H1 (cell line): ENCODE data around the gene AANAT. TPM values are rescaled to one million over a fixed set of nuclear protein-coding genes. Genes with fewer than 3 reads are reported as not detected.

Source experiments
- CTCF ChIA-PET: fragments of 300-600 bp; sonication (Branson Sonifier 250); formaldehyde crosslinking; loops from one replicate; lab custom pipeline; 2021; ENCODE audit not compliant: partially characterized antibody; lab: Charles Lee
- POLR2A ChIA-PET: fragments of 300-600 bp; sonication (Branson Sonifier 250); formaldehyde crosslinking; loops from one replicate; lab custom pipeline; 2021; ENCODE audit warnings: inconsistent platforms; ENCODE audit not compliant: partially characterized antibody; lab: Charles Lee
- DNase-seq, 2 experiments: peaks; one replicate each; pipeline versions ENCODE4 v3.0.0 to v3.0.0-alpha.2; 2010 to 2022; ENCODE audit warnings: low spot score in 2 of 2, low read depth in 1 of 2, mixed read lengths in 1 of 2
- FAIRE-seq: peaks from 2 replicates; lab custom pipeline; 2011; peaks lifted over from hg19 to GRCh38; lab: Jason Lieb, UNC
- H2AFZ ChIP-seq: 2 replicates; pipeline ENCODE4 v1.8.1; 2012; ENCODE audit warnings: low read length, inconsistent platforms
- H2AK5ac ChIP-seq: 2 replicates; pipeline ENCODE4 v1.6.1; 2013; ENCODE audit warnings: low read depth, low read length
- H2BK120ac ChIP-seq: replicated peaks from 2 replicates; pipeline ENCODE3; 2013; ENCODE audit warnings: low read depth, low read length, inconsistent platforms
- H2BK12ac ChIP-seq: 2 replicates; pipeline ENCODE4 v1.6.1; 2013; ENCODE audit warnings: low read depth, low read length
- H2BK15ac ChIP-seq: 2 replicates; pipeline ENCODE4 v1.6.1; 2013; ENCODE audit warnings: low read length
- H2BK20ac ChIP-seq: 2 replicates; pipeline ENCODE4 v1.6.1; 2013; ENCODE audit warnings: low read length
- H2BK5ac ChIP-seq: 2 replicates; pipeline ENCODE4 v1.6.1; 2013; ENCODE audit warnings: low read depth, low read length
- H3K14ac ChIP-seq: 2 replicates; pipeline ENCODE4 v1.6.1; 2013; ENCODE audit warnings: inconsistent platforms; ENCODE audit not compliant: insufficient read length
- H3K18ac ChIP-seq: 2 replicates; pipeline ENCODE4 v1.6.1; 2013; ENCODE audit warnings: low read length; ENCODE audit errors: extremely low read depth
- H3K23ac ChIP-seq: 2 replicates; pipeline ENCODE4 v1.6.1; 2013; ENCODE audit warnings: inconsistent platforms; ENCODE audit not compliant: insufficient read length
- H3K23me2 ChIP-seq: 2 replicates; pipeline ENCODE4 v1.6.1; 2013; ENCODE audit warnings: low read depth, low read length
- H3K27ac ChIP-seq: 2 replicates; pipeline ENCODE4 v1.6.1; 2011; ENCODE audit warnings: low read depth, low read length, inconsistent platforms
- H3K27me3 ChIP-seq, 4 experiments: replicated peaks in 1 of 4; 1 replicate in 1 of 4; 2 replicates in 3 of 4; pipeline versions ENCODE4 v1.6.1 to v1.8.1; 2011 to 2013; ENCODE audit warnings: low read length in 3 of 4, mild to moderate bottlenecking in 3 of 4, inconsistent platforms in 2 of 4, mixed read lengths in 2 of 4, moderate library complexity in 1 of 4; ENCODE audit not compliant: control insufficient read depth in 3 of 4, insufficient read depth in 3 of 4; ENCODE audit errors: extremely low read depth in 1 of 4
- H3K36me3 ChIP-seq, 4 experiments: 2 replicates each; pipeline versions ENCODE4 v1.6.1 to v1.8.1; 2011 to 2013; ENCODE audit warnings: mild to moderate bottlenecking in 4 of 4, low read length in 3 of 4, moderate library complexity in 2 of 4, control low read depth in 1 of 4, inconsistent platforms in 1 of 4; ENCODE audit not compliant: insufficient read depth in 4 of 4, control insufficient read depth in 2 of 4
- H3K4ac ChIP-seq: replicated peaks from 2 replicates; pipeline ENCODE3; 2013; ENCODE audit warnings: low read length, low read depth, mixed read lengths, inconsistent platforms; ENCODE audit not compliant: insufficient read length
- H3K4me1 ChIP-seq, 4 experiments: replicated peaks in 1 of 4; 1 replicate in 1 of 4; 2 replicates in 3 of 4; pipeline versions ENCODE4 v1.6.1 to v1.8.1; 2011 to 2013; ENCODE audit warnings: low read length in 3 of 4, inconsistent platforms in 2 of 4, mixed read lengths in 1 of 4; ENCODE audit not compliant: insufficient read depth in 4 of 4, control insufficient read depth in 3 of 4
- H3K4me2 ChIP-seq, 2 experiments: 2 replicates each; pipeline versions ENCODE4 v1.6.1 to v1.8.1; 2011 to 2013; ENCODE audit warnings: low read depth in 2 of 2, low read length in 2 of 2, control low read depth in 1 of 2, inconsistent platforms in 1 of 2, mild to moderate bottlenecking in 1 of 2; ENCODE audit not compliant: insufficient read depth in 1 of 2
- H3K4me3 ChIP-seq, 4 experiments: fragments of 200-600, 300-600 bp in 1 of 4; sonication (generic), shearing (Covaris generic), sonication (Bioruptor Twin) in 1 of 4; 2 replicates each; pipeline versions ENCODE4 v1.5.1 to v1.8.1; 2011 to 2016; ENCODE audit warnings: low read length in 4 of 4, low read depth in 3 of 4, control low read depth in 2 of 4, inconsistent platforms in 2 of 4, mild to moderate bottlenecking in 2 of 4, mixed read lengths in 1 of 4, moderate library complexity in 1 of 4; ENCODE audit not compliant: insufficient read depth in 2 of 4; ENCODE audit errors: extremely low read depth in 1 of 4
- H3K56ac ChIP-seq: replicated peaks from 2 replicates; pipeline ENCODE3; 2013; ENCODE audit warnings: low read depth, mild to moderate bottlenecking, mixed read lengths, low read length, inconsistent platforms; ENCODE audit not compliant: insufficient read length
- H3K79me1 ChIP-seq: 2 replicates; pipeline ENCODE4 v1.6.1; 2013; ENCODE audit warnings: low read depth, low read length, control low read depth
- H3K79me2 ChIP-seq, 2 experiments: 2 replicates each; pipeline versions ENCODE4 v1.6.1 to v1.8.1; 2012 to 2013; ENCODE audit warnings: low read length in 2 of 2, mild to moderate bottlenecking in 2 of 2, inconsistent platforms in 1 of 2; ENCODE audit not compliant: insufficient read depth in 2 of 2, control insufficient read depth in 1 of 2
- H3K9ac ChIP-seq, 4 experiments: replicated peaks in 1 of 4; 1 replicate in 1 of 4; 2 replicates in 3 of 4; pipeline versions ENCODE4 v1.6.1 to v1.8.1; 2011 to 2013; ENCODE audit warnings: low read depth in 3 of 4, low read length in 3 of 4, control low read depth in 2 of 4, mild to moderate bottlenecking in 2 of 4, moderate library complexity in 2 of 4, inconsistent platforms in 1 of 4; ENCODE audit errors: extremely low read depth in 1 of 4
- H3K9me3 ChIP-seq, 2 experiments: 2 replicates each; pipeline versions ENCODE4 v1.6.1 to v1.8.1; 2012 to 2013; ENCODE audit warnings: mild to moderate bottlenecking in 2 of 2, moderate library complexity in 2 of 2, control low read depth in 1 of 2, inconsistent platforms in 1 of 2, low read depth in 1 of 2, low read length in 1 of 2, mixed read lengths in 1 of 2; ENCODE audit not compliant: insufficient read depth in 2 of 2
- H4K20me1 ChIP-seq, 2 experiments: replicated peaks in 1 of 2; 2 replicates each; pipeline versions ENCODE3 to v1.8.1; 2011 to 2013; ENCODE audit warnings: inconsistent platforms in 2 of 2, low read length in 2 of 2, mild to moderate bottlenecking in 1 of 2; ENCODE audit not compliant: insufficient read depth in 2 of 2, control insufficient read depth in 1 of 2
- H4K5ac ChIP-seq: 2 replicates; pipeline ENCODE4 v1.6.1; 2013; ENCODE audit warnings: low read length, low read depth, mixed read lengths, inconsistent platforms; ENCODE audit not compliant: insufficient read length
- H4K8ac ChIP-seq: 2 replicates; pipeline ENCODE4 v1.8.0; 2013; ENCODE audit warnings: mild to moderate bottlenecking, moderate library complexity, low read length, inconsistent platforms; ENCODE audit not compliant: insufficient read depth; ENCODE audit errors: extremely low read depth
- H4K91ac ChIP-seq: replicated peaks from 2 replicates; pipeline ENCODE3; 2013; ENCODE audit warnings: low read length, mixed read lengths, inconsistent platforms; ENCODE audit not compliant: insufficient read length
- ASH2L ChIP-seq: fragments of 200-600, 300-600 bp; sonication (generic); IDR thresholded peaks from one replicate; pipeline ENCODE4 v1.7.1; 2017; ENCODE audit warnings: low read length
- EZH2 ChIP-seq: fragments of 200-600 bp; sonication (generic); IDR thresholded peaks from 2 replicates; pipeline ENCODE4 v1.7.1; 2012; ENCODE audit warnings: low read depth, mild to moderate bottlenecking, moderate library complexity, low read length, inconsistent platforms; ENCODE audit not compliant: severe bottlenecking
- GABPA ChIP-seq: IDR thresholded peaks from 2 replicates; pipeline ENCODE4 v1.6.1; 2011; ENCODE audit warnings: mild to moderate bottlenecking, low read length, moderate library complexity, borderline replicate concordance; ENCODE audit not compliant: insufficient read depth
- MAFK ChIP-seq: IDR thresholded peaks from 2 replicates; pipeline ENCODE4 v1.6.1; 2012; ENCODE audit warnings: low read depth, mild to moderate bottlenecking, improper control_type of control experiment, low read length
- NANOG ChIP-seq: IDR thresholded peaks from 2 replicates; pipeline ENCODE4 v1.6.1; 2011; ENCODE audit warnings: low read length, low read depth, mild to moderate bottlenecking, inconsistent platforms; ENCODE audit not compliant: insufficient read depth, poor library complexity, severe bottlenecking
- SAP30 ChIP-seq: fragments of 300-600 bp; sonication (generic); IDR thresholded peaks from 2 replicates; pipeline ENCODE4 v1.7.1; 2012; ENCODE audit warnings: low read length, moderate library complexity, mild to moderate bottlenecking, inconsistent platforms; ENCODE audit not compliant: insufficient read depth, insufficient replicate concordance
- SP1 ChIP-seq: IDR thresholded peaks from 2 replicates; pipeline ENCODE4 v1.6.1; 2011; ENCODE audit warnings: low read depth, low read length
- ZNF274 ChIP-seq: IDR thresholded peaks from 2 replicates; pipeline ENCODE4 v1.7.0; 2012; ENCODE audit warnings: low read length, borderline replicate concordance; ENCODE audit errors: extremely low read depth
- WGBS, 2 experiments: shearing (Covaris generic) in 1 of 2; methylation state at CpG; one replicate each; pipeline versions ENCODE4 v1.1.6 to v1.1.7; 2013 to 2015; ENCODE audit warnings: low lambda C conversion rate in 2 of 2, mixed read lengths in 2 of 2, inconsistent platforms in 1 of 2, low coverage in 1 of 2, missing lambda C conversion rate in 1 of 2; ENCODE audit not compliant: insufficient replicate concordance in 2 of 2, insufficient coverage in 1 of 2, insufficient read length in 1 of 2; ENCODE audit errors: extremely low coverage in 1 of 2, missing lambda C conversion rate in 1 of 2; 5-methylcytosine and 5-hydroxymethylcytosine counted together
- polyA plus RNA-seq, 7 experiments: library from polyadenylated mRNA; depleted of rRNA in 3 of 7; stranded (reverse) in 5 of 7; unstranded in 2 of 7; fragments of >200 nt in 5 of 7; fragments of 200-250 nt in 2 of 7; gene quantifications; 1 replicate in 5 of 7; 2 replicates in 1 of 7; 4 replicates in 1 of 7; pipeline versions ENCODE4 v1.2.1 to v1.2.3, GENCODE V29; 2011 to 2013; ENCODE audit warnings: missing spikeins in 2 of 7, mixed read lengths in 2 of 7
- total RNA-seq: library from RNA; stranded (reverse); fragmentation: NEBNext Ultra II Directional; extraction: Animal tissue kit (Norgen Biotek cat#: 25700); gene quantifications from 2 replicates; pipeline ENCODE4 v1.2.1, GENCODE V29; 2021
- TF ChIP-seq, protein P1 (sequence below): IDR thresholded peaks from 2 replicates; pipeline ENCODE4 v1.6.1; 2011; ENCODE audit warnings: low read depth, mild to moderate bottlenecking, low read length; ENCODE audit not compliant: insufficient read depth
- TF ChIP-seq, protein P2 (sequence below): IDR thresholded peaks from 2 replicates; pipeline ENCODE4 v1.6.1; 2012; ENCODE audit warnings: low read length, inconsistent platforms
- TF ChIP-seq, protein P3 (sequence below): IDR thresholded peaks from 2 replicates; pipeline ENCODE4 v1.6.1; 2012; ENCODE audit warnings: inconsistent platforms

The AANAT gene
- total and polyA plus RNA-seq, 2 of the 8 experiments (the other 6 are each of a cell fraction or from before 2014, with no cell fraction given), result 0.53 TPM; not detected in 1

DNA sequence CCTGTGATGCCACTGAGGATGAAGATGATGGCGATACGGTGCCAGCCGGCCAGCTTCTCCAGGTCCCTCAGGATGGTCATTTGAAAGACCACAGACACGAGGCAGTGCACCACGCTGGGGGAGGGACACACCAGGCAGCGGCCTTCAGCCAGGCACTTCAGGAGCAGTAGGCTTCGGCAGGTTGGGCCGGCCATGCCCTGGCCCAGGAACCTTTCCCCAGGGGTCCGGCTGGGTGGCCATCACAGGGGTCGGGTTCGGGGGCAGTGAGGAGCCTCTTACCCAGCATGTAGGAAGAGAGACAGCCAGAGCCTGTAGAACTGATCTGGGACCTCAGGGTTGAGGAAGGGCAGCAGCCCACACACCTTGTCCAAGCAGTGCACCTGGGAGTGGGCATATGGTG, 5.3 kb downstream of the AANAT start:
- 94% methylated on average over 11 of the region's 11 CpGs; no CpG with 5 or more reads in 1 of the 2 experiments for WGBS, 2 experiments
- H2AFZ ChIP-seq, result no peak overlapping the region
- H4K91ac ChIP-seq, result no peak overlapping the region
- H3K27me3 ChIP-seq, result no peaks in the 10 kb centered on the region
- no peak overlapping the region for H2BK15ac ChIP-seq
- H4K8ac ChIP-seq, result no peak overlapping the region
- no peak overlapping the region for H2BK120ac ChIP-seq
- H3K23ac ChIP-seq, result no peak overlapping the region
- no peaks in the 10 kb centered on the region for H3K9me3 ChIP-seq
- no peak overlapping the region for H3K4me2 ChIP-seq
- H3K79me1 ChIP-seq, result no peaks in the 10 kb centered on the region
- H3K18ac ChIP-seq, result no peak overlapping the region
- no peak overlapping the region for H3K9ac ChIP-seq
- H3K4ac ChIP-seq, result no peak overlapping the region
- H2BK20ac ChIP-seq, result no peak overlapping the region
- H4K20me1 ChIP-seq, result peaks cover 0 to 7% of the 10 kb centered on the region in 2 experiments
- no peak overlapping the region for H3K27ac ChIP-seq
- no peak overlapping the region for H2AK5ac ChIP-seq
- FAIRE-seq (no peak), DNase-seq (no peak)
- H3K4me3 ChIP-seq, result no peak overlapping the region
- no peaks in the 10 kb centered on the region for H3K23me2 ChIP-seq
- no peak overlapping the region for H3K56ac ChIP-seq
- no peaks in the 10 kb centered on the region for H3K79me2 ChIP-seq
- H2BK12ac ChIP-seq, result no peak overlapping the region
- no peak overlapping the region for H4K5ac ChIP-seq
- H2BK5ac ChIP-seq, result no peak overlapping the region
- H3K4me1 ChIP-seq, result peaks cover 0 to under 1% (median 0%) of the 10 kb centered on the region in 4 experiments; a peak in 1 of 7 replicates
- H3K14ac ChIP-seq, result no peak overlapping the region
- ChIA-PET CTCF (interaction anchor here (0.8 to 11.0 kb wide), 6 partner anchors 14 to 50 kb away, joined by 3 to 192 read pairs (median 8); partner anchors contain the start of gene RHBDF2), POLR2A (no interaction called here)
- H3K36me3 ChIP-seq, result peaks cover 0 to 10% (median 0%) of the 10 kb centered on the region in 4 experiments; a peak in 2 of 8 replicates
- no peak for TF ChIP-seq ZNF274
- TF ChIP-seq, protein P1, sequence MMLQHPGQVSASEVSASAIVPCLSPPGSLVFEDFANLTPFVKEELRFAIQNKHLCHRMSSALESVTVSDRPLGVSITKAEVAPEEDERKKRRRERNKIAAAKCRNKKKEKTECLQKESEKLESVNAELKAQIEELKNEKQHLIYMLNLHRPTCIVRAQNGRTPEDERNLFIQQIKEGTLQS, result no peak
- TF ChIP-seq GABPA, result no peak
- TF ChIP-seq EZH2, result no peak
- no peak for TF ChIP-seq NANOG
- TF ChIP-seq ASH2L, result no peak
- no peak for TF ChIP-seq SP1
- TF ChIP-seq, protein P2, sequence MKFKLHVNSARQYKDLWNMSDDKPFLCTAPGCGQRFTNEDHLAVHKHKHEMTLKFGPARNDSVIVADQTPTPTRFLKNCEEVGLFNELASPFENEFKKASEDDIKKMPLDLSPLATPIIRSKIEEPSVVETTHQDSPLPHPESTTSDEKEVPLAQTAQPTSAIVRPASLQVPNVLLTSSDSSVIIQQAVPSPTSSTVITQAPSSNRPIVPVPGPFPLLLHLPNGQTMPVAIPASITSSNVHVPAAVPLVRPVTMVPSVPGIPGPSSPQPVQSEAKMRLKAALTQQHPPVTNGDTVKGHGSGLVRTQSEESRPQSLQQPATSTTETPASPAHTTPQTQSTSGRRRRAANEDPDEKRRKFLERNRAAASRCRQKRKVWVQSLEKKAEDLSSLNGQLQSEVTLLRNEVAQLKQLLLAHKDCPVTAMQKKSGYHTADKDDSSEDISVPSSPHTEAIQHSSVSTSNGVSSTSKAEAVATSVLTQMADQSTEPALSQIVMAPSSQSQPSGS, result no peak
- no peak for TF ChIP-seq MAFK
- TF ChIP-seq SAP30, result no peak
- TF ChIP-seq, protein P3, sequence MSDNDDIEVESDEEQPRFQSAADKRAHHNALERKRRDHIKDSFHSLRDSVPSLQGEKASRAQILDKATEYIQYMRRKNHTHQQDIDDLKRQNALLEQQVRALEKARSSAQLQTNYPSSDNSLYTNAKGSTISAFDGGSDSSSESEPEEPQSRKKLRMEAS, result no peak
